ENCODE measurements around the gene SLC22A12.

Gene SLC22A12

DNA sequence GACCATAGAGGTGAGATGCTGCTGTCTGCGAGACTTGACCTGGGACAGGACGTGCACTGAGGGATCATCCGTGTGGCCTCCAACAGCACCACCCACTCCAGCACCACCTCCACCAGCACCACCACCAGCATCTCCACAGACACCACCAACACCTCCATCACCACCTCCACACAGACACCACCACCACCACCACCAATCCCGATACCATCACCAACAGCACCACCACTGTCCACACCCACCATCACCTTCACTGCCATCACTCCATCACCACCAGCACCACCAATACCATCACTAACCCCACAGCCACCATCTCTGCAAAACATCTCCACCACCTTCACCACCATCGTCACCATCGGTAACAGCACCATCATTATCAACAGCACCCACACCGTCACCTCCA, 26.6 kb upstream of the SLC22A12 start:
- DNase-seq: no peak

GRCh38 chr11:64564947-64565889, 25.8 kb upstream of the SLC22A12 start:
- no peak for DNase-seq

GRCh38 chr11:64566042-64566914, 24.7 kb upstream of the SLC22A12 start:
- DNase-seq: peak; percentile 73

GRCh38 chr11:64566915-64567891, 23.8 kb upstream of the SLC22A12 start:
- DNase-seq: no peak

DNA sequence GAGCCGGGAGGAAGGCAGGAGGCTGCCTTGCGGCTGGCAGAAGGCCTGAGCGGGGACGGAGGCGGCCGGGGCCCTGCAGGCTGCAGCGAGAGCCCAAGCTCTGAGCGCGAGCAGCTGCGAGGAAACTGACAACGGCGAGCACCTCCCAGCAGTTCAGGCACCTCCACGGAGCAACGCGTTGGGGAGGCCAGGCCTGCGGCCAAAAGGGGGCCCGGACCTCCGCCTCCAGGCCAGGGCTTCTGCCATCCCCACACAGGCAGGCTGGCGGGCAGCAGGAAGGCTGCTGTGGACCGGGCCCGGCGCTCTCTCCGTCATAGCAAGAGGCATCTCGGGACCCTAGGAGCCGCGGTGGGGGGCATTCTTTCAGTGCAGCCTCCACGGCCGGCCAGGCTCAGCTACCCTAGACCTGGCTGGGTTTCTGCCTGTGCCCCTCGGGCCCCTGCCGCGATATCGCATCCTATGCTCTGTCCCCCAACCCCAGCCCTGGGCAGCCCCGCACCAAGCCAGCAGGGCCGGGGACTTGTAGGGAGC, 22.9 kb upstream of the SLC22A12 start:
- no peak for DNase-seq

DNA sequence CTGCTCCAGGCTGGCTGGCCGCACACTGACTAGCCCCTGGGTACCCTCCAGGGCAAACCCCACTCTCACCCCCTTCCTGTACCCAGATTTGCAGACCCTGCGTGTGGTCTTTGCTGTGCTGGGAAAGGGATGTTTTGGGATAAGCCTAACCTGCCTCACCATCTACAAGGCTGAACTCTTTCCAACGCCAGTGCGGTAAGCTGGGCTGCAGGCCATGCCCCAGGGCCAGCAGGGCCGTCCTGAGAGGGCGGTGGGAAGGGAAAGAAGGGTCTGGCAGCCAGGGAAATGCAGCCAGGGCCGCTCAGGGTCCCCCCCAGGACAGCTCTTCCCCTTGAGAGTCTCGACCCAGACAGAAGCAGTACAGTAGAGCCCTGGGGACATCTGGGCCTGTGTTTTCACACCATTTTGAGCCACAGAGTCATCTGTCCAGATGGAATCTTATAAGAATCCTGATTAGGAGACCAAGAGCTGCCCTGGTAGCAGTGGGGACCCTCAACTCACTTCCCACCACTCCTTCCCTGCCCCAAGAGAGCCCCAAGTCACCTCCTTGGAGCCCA, 22.4 kb upstream of the SLC22A12 start:
- no peak for DNase-seq

DNA sequence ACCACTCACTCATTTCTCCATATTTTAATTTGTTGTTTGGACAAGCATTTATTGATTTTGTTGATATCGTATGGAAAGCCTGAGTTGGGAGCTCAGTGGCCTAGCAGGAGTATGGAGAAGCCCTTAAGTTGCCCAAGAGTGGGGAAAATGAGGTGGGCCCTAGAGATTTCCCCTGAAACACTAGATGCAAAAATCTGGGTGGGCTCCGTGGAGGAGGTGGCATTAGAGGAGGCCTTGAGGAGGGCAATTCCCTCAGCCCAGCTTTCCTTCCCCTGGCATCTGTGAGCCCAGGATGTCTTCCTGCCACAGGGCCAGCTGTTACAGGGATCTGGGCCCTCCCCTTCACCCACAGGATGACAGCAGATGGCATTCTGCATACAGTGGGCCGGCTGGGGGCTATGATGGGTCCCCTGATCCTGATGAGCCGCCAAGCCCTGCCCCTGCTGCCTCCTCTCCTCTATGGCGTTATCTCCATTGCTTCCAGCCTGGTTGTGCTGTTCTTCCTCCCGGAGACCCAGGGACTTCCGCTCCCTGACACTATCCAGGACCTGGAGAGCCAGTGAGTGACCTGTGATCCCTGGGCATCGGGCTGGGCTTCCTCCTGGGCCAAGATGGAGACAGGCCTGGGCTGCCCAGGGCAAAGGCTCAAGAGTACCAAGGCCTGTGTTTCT, 21.6 kb upstream of the SLC22A12 start:
- no peak for DNase-seq

DNA sequence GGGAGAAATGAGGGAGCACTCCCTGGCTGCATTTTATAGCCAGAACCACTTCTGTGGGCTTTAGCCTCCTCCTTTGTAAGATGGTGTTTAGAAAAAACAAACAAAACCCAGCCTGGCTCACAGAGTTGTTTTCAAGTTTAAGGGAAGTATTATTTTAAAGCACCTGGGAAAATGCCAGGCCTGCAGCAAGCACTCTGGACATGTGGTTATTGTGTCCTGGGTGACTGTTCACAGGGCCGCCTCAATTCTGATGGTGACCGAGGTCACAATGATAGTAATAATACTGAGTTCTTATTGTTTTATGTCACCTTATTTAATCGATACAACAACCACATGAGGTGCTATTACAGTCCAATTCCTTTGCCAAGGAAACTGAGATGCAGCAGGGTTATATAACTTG, 20.7 kb upstream of the SLC22A12 start:
- no peak for DNase-seq

GRCh38 chr11:64571050-64571409, 20.0 kb upstream of the SLC22A12 start:
- DNase-seq: no peak

GRCh38 chr11:64571410-64572091, 19.5 kb upstream of the SLC22A12 start:
- DNase-seq: no peak

DNA sequence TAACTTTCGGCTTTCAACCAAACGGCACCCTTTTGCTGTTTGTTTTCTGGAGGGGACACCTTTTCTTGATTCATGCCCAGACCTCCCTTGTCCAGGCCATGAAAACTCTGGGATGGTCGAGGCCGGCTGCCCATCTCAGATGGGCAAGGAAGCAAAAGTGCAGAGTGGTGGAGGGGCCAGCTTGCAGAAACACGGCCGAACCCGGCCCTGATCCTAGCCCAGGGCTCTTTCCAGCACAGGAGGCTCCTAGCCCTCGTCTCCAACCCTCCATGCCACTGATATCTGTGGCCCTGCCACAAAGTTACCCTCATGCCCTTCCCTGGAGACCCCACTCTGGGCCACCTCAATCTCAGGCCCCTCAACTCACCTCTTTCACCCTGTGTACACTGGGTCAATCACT, 18.9 kb upstream of the SLC22A12 start:
- no peak for DNase-seq

- DNase-seq: no peak
These were observed 13.8 kb upstream of the SLC22A12 start for GRCh38 chr11:64577202-64577601.

GRCh38 chr11:64580412-64580811, 10.6 kb upstream of the SLC22A12 start:
- DNase-seq: no peak

- DNase-seq: no peak
These were observed 9.9 kb upstream of the SLC22A12 start for GRCh38 chr11:64581057-64581523.

DNA sequence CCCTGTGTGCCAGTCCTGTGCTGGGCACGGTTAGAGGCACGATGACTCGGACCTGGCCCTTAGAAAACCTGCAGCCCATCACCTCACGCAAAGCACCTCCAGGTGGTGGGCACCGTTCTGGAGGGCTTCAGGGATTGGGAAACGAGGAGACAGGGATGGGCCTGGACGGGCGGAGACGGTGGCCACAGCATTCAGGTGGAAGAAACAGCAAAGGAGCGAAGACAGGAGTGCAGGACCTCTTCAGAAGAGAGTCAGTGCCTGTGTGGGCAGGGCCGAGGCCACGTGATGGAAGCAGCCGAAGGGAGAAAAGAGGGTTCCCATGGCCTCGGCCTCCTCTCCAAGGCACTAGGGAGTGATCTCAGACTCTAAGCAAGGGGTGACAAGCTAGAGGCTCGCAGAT, 8.1 kb upstream of the SLC22A12 start:
- DNase-seq: no peak

GRCh38 chr11:64583296-64584262, 7.4 kb upstream of the SLC22A12 start:
- no peak for DNase-seq

DNA sequence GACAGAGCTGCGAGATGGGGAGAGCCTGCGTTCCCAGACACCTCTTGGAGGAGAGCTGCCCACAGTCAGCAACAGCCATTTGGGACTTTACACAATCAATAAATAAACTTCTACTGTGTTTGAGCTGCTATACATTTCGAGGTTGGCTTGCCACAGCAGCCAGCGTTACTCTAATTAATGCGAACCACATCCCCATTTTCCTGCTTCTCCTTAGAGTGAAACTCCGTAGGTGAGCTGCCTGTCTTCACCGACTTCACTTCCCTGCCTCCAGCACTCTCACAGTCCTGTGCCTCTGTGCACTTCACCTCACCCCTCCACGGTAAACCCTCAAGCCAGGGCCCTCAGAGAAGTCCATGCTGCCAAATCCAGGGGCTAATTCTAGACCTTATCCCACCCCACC, 5.9 kb upstream of the SLC22A12 start:
- no peak for DNase-seq

DNA sequence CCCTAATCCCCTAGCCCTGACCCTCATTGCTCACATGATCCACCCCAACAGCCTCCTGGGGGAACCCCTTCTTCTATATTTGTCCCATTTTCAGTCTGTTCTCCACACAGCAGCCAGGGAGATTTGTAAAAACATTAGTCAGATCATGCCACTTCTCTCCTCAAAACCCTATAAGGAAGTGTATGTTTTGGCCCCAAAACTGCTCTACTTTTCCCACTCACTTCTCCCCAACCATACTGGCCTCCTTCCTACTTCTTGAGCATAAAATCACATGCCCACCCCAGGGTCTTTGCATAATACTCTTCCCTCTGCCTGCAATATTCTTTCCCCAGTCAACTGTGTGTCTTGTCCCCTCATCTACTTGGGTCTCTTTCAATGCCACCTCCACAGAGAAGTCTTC, 4.7 kb upstream of the SLC22A12 start:
- no peak for DNase-seq

DNA sequence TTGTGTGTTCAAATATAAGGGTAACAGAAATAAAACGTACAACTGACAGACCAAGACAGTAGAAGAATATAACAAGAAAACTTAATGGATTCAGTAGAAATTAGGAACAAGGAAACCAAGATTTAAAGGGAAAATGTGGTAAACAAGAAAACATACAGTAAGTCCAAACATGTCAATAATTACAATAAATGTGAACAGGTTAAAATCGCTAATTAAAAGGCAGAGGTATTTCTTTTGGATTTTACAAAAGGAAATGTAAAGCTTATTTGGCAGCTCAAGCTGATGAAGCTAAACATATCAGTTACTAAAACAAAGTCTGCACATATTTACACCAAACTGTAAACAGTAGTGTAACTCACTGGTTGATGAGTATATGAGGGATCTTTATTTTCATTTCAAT, 2.3 kb upstream of the SLC22A12 start:
- no peak for DNase-seq

Data from DMS79 (cell line).